Renal pelvis (tissue), 4 donors: Measurements from ENCODE around the gene CMTM6. TPM values are rescaled to one million over a fixed set of nuclear protein-coding genes. Genes with fewer than 3 reads are reported as not detected.
"Not testable (repeated sequence)": the region's sequence is repeated elsewhere in the genome, so short reads cannot be mapped to it uniquely, and the experiment has no call there.

ENCODE experiments used
- DNase-seq: peaks from one replicate; pipeline ENCODE4 v3.0.0-alpha.2; 2013
- polyA plus RNA-seq, 3 donors: library from polyadenylated mRNA; unstranded; fragments of 120-200 nt; gene quantifications; one replicate each; pipeline ENCODE4 v1.2.1, GENCODE V29; 2013; ENCODE audit not compliant: insufficient read length in 3 of 3

CMTM6 gene
- polyA plus RNA-seq, 3 donors, result 65.1 to 67.1 (median 67.1) TPM

DNA sequence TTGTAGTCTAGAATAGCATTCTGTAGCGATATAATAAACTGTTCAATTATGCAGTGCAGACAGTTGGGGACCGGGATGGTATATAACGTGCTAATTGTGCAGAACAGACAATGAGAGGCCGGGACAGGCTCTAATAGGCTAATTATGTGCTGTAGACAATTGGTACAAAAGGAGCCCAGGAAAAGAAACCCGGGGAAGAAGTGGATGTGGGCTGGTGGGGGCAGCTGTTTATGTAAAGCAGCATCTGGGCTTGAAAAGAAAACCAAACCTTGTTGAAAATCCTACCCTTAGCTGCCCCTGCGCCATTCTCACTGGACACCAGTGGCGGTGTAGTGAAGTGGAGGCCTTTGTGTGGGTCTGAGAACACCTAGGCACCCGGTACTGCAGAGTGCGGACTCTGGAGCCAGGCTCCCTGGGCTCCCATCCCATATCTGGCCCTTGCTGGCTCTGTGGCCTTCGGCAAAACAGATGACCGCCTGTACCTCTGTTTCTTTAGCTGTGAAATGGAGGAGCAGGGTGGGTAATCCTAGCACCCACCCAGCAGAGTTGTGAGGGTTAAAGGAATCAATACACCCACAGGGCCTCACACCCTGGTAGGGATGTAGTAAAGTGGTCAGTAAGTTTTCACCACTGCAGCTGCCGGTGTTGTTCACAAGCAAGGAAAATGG, 51.5 kb downstream of the CMTM6 start:
- no peak for DNase-seq

DNA sequence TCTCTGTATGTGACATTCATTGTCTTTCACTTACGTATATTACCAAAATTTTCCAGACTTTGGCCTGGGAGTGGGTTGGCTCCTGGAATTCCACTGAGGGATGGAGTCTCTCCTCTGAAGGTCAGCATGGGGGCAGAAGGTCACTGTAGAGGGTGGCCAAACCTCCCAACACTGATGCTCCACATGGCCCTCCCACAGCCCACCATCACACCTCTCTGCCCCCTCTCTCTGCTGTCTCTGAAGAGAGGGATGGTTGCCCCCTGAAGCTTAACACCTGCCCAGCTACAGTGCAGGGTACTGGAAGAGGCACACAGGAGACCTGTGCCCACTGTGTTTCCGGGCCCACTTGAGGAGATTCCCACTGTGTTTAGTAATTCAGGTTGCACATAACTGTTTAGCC, 52.2 kb downstream of the CMTM6 start:
- DNase-seq, result no peak

DNA sequence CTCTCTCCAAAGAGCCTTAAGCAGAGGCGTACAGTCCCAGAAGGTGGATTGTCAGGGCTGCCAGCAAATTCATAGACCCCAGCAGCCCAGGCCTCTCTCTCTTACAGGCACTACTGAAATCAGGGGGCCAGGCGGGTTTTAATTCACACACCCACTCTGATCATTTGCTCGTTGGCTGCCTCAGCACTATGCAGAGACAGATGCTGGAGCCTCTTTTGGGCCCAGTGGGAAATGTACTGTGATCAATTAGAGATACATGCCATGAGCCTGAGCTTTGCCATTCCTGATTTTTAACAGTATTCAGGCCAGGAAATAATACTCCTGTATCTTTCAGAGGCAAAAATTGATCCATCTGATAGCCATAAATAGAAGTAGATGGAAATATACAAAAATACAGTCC, 53.0 kb downstream of the CMTM6 start:
- no peak for DNase-seq

DNA sequence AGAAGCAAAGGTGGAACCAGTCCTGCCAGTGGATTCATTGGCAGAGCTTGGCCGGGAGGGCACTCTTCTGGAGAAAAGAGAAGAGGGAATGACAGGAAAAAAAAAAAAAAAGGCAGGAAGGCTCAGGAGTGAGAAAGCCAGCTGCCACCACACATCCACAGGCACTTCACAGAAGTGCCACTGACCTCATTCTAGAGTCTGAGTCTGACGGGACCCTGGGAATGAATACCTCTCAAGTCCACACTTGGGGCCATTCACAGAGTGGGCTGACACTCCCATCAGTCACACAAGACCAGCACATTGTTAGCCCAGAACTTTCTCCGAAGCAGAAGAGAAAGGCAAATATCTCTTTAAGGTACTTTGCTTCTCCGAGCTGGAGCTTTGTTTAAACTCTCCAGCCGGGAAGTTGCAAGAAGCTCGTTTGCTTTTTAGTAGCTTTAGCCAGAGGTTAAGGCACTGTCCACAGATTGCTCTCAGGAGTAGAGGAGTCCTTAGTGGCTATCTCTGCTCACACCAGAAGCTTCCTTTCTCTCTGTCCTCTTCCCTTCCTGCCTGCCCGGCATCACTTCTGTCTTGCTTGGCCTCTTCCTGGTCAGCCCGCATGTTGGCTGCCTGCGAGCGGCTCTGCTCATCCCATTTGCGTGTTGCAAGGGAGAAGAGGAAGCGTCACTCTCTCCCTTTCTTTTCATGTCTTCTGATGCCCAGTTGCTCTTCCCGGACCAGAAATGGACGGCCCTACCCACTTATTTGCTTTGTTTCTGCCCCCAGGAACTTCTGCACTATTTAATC, 53.8 kb downstream of the CMTM6 start:
- DNase-seq, result no peak

DNA sequence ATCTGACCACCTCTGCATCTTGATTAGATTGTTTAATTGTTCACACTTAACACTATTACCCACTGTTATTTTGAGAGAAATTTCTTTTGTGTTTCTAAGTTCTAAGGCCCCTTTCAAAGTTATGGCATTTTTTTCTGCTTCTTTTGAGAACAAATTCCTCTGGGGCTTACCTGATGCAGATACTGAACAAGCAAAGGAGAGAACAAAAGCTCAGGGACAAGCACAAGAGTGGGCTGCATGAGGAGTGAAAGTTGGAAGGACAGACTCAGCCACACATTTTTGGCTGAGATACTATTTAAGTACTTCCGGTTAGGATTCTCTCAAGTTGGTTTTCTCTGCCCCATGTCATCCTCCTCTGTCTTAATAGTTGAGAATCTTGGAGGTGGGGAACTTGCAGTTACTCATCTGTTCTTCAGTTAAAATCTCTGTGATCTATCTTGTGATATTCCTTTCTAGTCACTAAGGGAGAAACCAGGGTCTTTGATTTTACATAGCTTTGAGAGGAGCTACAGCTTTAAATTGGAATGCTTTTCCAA, 54.7 kb downstream of the CMTM6 start:
- DNase-seq, result no peak

DNA sequence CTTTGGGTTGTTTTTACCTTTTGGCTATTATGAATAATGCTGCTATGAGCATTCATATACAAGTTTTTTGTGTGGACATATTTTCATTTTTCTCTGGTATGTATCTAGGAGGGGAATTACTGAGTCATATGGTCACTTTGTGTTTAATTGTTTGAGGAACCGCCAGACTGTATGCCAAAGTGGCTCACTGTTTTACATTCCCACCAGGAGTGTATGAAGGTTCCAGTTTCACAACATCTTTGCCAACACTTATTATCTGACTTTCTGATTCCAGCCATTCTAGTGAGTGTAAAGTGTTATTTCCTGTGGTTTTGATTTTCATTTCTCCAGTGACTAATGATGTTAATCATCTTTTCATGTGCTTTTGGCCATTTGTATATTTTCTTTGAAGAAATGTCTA, 59.2 kb downstream of the CMTM6 start:
- no peak for DNase-seq

DNA sequence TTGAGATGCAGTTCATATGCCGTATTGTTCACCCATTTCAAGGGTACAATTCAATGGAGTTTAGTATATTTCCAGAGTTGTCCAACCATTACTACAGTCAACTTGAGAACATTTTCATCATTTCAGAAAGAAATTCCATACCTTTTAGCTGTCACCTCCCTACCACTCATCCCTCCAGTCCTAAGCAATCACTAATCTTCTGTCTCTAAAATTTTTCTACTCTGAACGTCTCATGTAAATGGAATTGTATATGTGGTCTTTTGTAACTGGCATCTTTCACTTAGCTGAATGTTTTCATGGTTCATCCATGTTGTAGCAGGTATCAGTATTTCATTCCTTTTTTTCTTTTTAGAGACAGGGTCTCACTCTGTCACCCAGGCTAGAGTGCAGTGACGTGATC, 59.9 kb downstream of the CMTM6 start:
- DNase-seq, result no peak

DNA sequence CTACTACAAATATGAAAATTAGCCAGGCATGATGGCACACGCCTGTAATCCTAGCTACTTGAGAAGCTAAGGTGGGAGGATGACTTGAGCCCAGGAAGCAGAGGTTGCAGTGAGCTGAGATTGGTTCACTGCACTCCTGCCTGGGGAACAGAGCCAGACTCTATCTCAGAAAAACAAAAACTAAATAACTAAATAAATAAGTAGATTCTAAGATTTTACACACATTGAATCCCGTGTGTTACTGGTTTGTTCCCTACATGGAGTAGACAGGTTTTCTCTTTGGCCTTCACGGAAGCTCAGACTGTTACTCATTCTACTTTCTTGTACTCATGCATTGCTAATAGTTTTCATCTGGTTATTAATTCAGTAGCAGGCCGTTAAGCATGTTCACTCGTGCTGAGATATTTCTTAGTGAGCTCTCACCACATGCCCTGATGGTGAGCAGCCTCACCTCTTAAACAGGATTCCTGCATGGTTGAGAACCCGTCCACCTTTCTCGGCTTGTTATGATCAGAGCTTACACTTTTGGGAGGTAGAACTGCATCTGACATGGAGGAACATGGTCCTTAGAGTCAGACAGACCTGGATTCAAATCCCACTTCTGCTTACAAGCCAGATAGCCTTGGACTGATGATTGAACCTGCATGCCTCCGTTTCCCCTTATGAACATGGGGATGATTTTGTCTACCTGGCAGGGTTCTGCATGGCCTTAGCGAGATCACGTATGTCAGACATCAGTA, 61.9 kb downstream of the CMTM6 start:
- DNase-seq, result peak; percentile 48

DNA sequence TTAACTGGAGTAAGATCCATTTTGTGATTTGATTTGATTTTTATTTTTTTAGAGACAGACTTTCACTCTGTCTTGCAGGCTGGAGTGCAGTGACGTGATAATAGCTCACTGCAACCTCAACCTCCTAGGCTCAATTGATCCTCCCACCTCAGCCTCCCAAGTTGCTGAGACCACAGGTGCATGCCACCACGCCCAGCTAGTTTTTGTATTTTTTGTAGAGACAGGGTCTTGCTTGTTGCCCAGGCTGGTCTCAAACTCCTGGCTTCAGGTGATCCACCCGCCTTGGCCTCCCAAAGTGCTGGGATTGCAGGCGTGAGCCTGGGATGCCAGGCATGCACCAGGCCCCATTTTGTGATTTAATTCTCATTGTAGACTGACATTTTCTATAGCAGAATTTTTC, 63.2 kb downstream of the CMTM6 start:
- DNase-seq, result not testable (repeated sequence)

DNA sequence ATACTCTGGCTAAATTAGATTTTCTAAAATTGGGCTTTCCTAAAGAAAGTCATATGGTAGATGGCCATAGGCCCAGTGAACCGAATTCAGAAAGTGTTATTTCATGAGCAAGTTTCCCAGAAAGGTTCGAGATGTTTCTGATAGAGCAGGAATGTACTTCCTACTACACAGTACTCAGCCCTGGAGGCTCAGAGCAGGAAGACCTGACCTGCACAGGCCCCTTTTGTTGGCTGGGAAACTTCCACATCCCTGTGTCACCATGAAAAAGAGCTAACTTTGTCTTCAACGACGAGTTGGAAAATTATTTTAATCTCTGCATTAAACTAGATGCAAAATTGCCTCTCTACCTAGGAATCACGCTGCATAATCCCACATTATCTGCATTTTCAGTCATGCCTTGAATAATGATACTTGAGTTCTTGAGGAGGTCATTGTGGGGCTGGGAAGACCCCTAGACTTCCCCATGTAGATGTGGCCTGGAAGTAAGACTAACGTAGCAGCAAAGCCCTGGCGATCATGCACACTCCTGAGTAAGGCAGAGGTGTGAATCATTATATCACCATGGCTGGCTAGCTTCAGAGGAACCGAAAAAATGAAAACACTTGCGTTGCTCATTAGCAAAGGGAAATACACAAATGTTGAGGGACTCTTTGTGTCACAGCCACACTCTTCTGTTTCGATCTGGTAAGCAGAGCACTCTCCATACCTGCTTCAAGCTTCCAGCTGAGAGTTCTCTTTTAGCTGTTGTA, 63.9 kb downstream of the CMTM6 start:
- peak; percentile 34 for DNase-seq

DNA sequence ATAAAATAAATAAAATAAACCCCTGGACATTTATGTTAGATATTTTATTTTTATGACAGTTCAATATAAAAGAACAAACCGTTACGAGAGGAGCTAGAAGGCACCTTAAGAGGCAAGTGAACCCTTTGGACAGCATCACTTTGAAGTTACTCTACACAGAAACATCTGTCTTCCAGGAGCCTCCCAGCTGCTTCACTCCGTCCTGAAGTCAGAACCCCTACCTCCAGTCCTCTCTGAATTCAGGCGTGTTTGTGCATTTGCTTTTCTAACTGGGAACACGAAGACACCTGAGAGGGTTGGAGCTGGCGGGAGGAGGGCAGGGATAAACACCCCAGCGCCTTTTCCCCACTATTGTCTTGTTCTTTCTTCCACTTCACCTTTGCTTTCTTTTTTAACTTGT, 64.8 kb downstream of the CMTM6 start:
- DNase-seq, result no peak

DNA sequence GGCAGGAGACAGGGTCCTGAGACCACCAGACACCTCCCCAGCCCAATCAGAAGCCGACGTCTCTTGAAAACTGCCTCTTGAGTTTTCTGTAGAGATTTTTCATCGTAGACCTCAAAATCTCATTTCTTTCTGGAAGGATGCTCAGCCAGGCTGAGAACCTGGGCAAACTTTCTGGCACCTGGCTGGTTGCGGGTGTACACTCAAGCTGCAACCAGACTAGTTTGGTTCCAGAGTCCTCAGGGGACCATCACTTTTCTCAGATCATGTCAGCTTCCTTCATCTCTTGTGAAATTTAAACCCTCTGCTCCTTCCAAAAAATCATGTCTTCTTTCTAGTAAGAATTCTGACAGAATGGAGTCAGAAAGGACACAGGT, 65.8 kb downstream of the CMTM6 start:
- DNase-seq, result no peak

DNA sequence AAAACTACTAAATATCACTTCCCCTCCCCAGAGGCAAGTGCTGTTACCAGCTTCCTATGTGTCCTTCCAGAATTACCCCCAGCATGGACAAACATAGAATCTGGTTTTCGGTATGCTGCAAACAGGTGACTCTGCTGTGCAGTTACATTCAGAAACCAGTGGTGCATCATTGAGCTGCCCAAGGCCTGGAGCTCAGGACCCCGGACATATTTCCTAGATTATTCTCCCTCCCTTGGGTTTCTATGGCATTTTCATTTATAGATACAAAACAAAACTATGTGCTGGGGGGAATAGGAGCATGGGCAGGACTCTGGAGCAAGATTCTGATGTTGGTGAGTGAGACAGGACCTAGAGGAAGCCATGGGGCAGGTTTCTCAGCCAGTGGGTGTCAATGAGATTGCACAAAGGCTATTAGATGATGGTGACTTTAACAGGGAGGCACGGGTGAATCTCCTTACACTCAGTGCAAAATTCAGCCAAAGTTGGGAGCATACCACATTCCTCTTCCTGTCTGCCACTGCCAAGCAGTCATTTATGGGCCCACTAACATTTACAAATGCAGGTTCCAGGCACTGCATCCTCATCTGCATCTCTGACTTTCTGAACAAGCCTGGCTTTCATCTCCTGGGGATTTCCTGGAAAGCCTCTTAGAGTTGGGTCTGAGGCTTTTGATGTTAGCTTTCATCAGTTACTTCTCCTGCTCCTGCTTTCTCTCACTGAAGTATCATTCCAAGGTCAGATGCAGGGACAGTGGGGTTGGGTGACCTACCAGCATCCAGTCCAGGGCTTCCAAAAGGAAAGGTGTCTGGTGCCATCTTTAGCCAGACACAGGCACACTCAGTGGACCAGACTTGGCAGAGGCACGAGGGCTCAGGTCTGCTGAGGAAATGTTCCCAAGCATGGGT, 66.5 kb downstream of the CMTM6 start:
- no peak for DNase-seq

DNA sequence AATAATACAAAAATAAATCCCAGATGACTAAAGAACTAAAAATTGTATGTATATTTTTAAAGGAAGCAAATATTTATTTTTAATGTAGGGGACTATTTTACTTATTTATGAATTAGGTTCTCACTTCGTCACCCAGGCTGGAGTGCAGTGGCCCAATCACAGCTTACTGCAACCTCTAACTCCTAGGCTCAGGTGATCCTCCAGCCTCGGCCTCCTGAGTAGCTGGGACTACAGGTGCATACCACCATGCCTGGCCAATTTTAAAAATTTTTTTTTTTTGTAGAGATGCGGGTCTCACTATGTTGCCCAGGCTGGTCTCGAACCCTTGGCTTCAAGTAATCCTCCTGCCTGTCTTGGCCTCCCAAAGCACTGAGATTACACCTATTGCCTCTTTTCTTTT, 68.4 kb downstream of the CMTM6 start:
- no peak for DNase-seq

DNA sequence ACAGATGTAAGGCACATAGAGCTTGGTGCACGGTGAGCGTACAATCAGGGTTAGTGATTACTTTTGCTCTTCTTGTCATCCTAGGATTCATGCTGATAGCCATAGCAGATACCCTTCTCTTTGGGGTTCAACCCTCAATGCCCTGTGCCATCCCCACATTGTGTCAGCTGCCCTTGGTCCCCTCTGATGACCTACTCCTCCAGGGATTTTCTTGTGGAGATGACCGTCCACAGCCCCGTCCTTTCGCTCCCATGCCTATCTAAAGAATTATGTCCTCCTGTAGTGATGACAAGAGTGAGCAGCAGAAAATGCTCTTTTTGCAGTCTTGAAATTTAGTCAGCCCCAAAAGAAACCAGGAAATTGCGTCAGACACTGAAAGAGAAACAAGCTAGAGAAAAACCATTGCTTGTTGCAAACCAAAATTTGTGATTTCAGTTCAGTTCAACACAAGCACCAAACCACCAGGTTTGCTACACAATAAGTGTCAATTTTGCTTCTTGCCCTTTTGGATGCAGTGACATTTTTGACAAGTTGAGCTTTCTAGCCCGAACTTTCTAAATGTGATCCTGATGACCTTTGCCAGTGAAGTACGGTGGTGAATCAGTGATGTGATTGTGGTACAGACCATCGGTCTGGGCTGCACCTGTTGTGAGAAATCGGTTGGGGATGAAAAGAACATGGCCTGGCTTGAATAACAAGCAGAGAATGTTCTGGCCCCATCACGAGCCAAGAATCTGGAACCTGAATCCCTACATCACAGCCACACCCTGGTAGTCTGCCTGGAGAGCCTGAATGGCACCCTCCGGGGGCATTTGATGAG, 69.7 kb downstream of the CMTM6 start:
- no peak for DNase-seq

DNA sequence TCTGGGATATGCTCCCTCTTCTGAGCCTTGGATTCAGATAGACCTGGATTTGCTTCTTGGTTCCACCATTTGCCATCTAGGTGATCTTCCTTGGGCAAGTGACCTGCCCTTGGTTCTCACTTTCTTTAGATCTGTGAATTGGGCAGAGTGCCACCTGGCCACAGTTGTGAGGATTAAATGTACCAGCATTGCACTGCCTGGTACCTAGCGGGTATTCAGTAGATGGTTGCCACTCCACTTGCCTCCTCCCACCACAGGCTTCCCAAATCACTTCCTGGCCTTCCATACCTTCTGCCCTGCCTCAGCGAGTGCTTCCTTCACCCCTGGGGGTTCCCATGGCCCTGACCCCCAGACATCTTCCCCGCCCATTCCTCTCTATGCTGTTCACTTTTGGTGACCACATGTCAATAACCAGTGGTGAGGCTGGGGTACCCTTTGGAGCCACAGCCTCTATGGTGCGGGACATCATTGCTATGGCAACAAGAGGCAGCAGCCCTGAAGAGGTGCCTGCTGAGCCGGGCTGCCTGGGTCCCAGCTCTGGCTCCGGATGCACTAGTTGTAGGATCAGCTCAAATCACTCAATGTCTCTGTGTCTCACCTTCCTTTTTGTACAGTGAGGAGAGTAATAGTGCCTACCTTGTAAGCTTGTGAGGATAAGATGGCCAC, 70.5 kb downstream of the CMTM6 start:
- no peak for DNase-seq

DNA sequence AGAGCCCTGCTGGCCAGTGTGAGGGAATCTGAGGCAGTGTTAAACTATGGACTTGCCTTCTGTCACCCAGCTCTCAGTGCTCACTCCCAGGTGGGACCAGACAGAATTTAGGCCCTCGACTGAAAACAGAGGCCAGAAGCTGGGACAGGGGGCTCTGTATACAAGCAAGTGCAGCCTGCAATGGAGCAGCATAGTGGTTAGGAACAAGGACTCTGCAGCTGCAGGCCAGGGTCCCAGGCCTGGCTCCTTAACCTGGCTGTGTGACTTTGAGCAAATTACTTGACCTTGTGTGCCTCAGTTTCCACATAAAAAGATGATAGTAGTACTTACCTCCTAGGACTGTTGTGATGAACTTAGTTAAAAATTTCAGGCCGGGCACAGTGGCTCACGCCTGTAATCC, 71.2 kb downstream of the CMTM6 start:
- no peak for DNase-seq
